GM19238 (cell line): ENCODE results near the gene MB21D2.
"Not testable (repeated sequence)": the region's sequence is repeated elsewhere in the genome, so short reads cannot be mapped to it uniquely, and the experiment has no call there.

ENCODE experiments used
- DNase-seq: peaks from one replicate; pipeline ENCODE4 v3.0.0; 2011; ENCODE audit warnings: low spot score; ENCODE audit not compliant: insufficient read length

The MB21D2 gene

GRCh38 chr3:192812743-192813383 lies 104.8 kb downstream of the MB21D2 start:
- DNase-seq = no peak

- DNase-seq = no peak
Measured at GRCh38 chr3:192805711-192806110, 111.9 kb downstream of the MB21D2 start.

GRCh38 chr3:192804502-192804901 lies 113.2 kb downstream of the MB21D2 start:
- DNase-seq = no peak

- DNase-seq = peak; percentile 10
Measured at GRCh38 chr3:192802957-192803899, 114.4 kb downstream of the MB21D2 start.

- DNase-seq = no peak
Measured at GRCh38 chr3:192801985-192802384, 115.7 kb downstream of the MB21D2 start.

- DNase-seq = no peak
Measured at GRCh38 chr3:192799721-192800120, 117.9 kb downstream of the MB21D2 start.

- DNase-seq = no peak
Measured at GRCh38 chr3:192795021-192795420, 122.6 kb downstream of the MB21D2 start.

- no peak for DNase-seq
Measured at GRCh38 chr3:192794216-192794615, 123.4 kb downstream of the MB21D2 start.

- not testable (repeated sequence) for DNase-seq
Measured at GRCh38 chr3:192788816-192789515, 128.7 kb downstream of the MB21D2 start.

GRCh38 chr3:192778508-192778907 lies 139.1 kb downstream of the MB21D2 start:
- DNase-seq = no peak

- DNase-seq = not testable (repeated sequence)
Measured at GRCh38 chr3:192774341-192774740, 143.3 kb downstream of the MB21D2 start.

- no peak for DNase-seq
Measured at GRCh38 chr3:192772240-192772894, 145.3 kb downstream of the MB21D2 start.

- DNase-seq = no peak
Measured at GRCh38 chr3:192758654-192759053, 159.0 kb downstream of the MB21D2 start.

GRCh38 chr3:192751148-192751547 lies 166.5 kb downstream of the MB21D2 start:
- DNase-seq = no peak

- DNase-seq = no peak
Measured at GRCh38 chr3:192750201-192750600, 167.5 kb downstream of the MB21D2 start.

- DNase-seq = no peak
Measured at GRCh38 chr3:192747746-192748145, 169.9 kb downstream of the MB21D2 start.

GRCh38 chr3:192747145-192747544 lies 170.5 kb downstream of the MB21D2 start:
- DNase-seq = no peak
